Measurements from ENCODE around the gene SCAMP4. TPM values are rescaled to one million over a fixed set of nuclear protein-coding genes. Genes with fewer than 3 reads are reported as not detected.

SCAMP4 gene
- total RNA-seq, 2 experiments from 2014 or later, result 21.3 to 49.9 TPM

DNA sequence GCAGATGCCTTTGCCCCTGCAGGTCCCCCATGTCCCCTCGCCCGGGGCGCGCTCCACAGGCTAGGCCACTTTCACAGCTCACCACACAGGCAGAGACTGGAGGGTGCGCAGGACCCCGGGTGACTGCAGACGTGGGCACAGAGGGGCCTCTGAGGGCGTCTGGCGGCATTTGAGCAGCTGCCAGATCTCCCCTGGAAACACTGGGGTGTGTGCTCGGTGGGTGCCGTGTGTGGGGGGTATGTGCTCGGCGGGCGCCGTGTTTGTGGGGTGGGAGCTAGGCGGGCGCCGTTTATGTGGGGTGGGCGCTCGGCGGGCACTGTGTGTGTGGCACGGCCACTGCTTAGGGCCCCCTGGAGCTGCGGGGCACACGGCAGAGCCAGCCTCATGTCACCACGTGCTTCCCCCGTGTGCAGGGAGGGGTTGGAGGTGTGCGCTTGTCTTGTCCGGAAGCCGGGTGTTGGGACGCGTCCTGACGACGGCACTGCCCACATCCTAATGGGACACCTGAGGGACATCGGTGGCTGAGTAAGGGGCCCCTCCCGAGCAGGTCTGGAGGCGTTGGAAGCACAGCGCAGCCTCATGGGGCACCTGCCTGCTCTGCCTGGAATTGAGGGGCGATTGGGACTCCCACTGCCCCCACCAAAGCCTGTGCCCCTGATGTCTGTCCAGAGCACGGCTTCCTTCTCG, 52.5 kb downstream of the SCAMP4 start:
- Histone ChIP-seq H3K4me1 (ENCODE audit: insufficient read depth, low read length, poor library complexity, severe bottlenecking) (no peaks in the 10 kb centered on the region), H2AFZ (ENCODE audit: low read length) (no peak overlapping the region), H3K79me2 (ENCODE audit: insufficient read depth, low read depth, low read length) (0 out of 2 replicates have a peak, but pooled peaks cover 1% of the 10 kb centered on the region), H4K20me1 (ENCODE audit: insufficient read depth, low read length) (no peaks in the 10 kb centered on the region), H3K27ac (ENCODE audit: low read depth, low read length, poor library complexity, severe bottlenecking) (no peak overlapping the region), H3K4me3 (ENCODE audit: low read depth, low read length, poor library complexity, severe bottlenecking) (no peak overlapping the region), H3K36me3 (ENCODE audit: insufficient read depth, low read length) (peaks cover 17% of the 10 kb centered on the region; the same call in 1 of the 2 replicates), H3K9me2 (ENCODE audit: insufficient read depth, low read length) (no peaks in the 10 kb centered on the region), H3K9me3 (ENCODE audit: low read length) (no peaks in the 10 kb centered on the region), H3K4me2 (ENCODE audit: low read length) (no peak overlapping the region)
- no peak for TF ChIP-seq EZH2phosphoT487 (IDR thresholded peaks at IDR 0.05; ENCODE audit: borderline replicate concordance, low read depth, low read length)
- TF ChIP-seq, protein P1, sequence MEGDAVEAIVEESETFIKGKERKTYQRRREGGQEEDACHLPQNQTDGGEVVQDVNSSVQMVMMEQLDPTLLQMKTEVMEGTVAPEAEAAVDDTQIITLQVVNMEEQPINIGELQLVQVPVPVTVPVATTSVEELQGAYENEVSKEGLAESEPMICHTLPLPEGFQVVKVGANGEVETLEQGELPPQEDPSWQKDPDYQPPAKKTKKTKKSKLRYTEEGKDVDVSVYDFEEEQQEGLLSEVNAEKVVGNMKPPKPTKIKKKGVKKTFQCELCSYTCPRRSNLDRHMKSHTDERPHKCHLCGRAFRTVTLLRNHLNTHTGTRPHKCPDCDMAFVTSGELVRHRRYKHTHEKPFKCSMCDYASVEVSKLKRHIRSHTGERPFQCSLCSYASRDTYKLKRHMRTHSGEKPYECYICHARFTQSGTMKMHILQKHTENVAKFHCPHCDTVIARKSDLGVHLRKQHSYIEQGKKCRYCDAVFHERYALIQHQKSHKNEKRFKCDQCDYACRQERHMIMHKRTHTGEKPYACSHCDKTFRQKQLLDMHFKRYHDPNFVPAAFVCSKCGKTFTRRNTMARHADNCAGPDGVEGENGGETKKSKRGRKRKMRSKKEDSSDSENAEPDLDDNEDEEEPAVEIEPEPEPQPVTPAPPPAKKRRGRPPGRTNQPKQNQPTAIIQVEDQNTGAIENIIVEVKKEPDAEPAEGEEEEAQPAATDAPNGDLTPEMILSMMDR (conservative IDR thresholded peaks at IDR 0.05; ENCODE audit: low read length), result no peak
- DNase-seq (ENCODE audit: low spot score), result no peak
- CTCF ChIA-PET (ENCODE audit: unreplicated experiment), result no interaction called here
- BruUV-seq (replicated peaks), result no TSS peak
- intact Hi-C loops (cut with micrococcal nuclease; ENCODE audit: unreplicated experiment), result no loop called here
- POLR2A ChIA-PET, result no interaction called here

DNA sequence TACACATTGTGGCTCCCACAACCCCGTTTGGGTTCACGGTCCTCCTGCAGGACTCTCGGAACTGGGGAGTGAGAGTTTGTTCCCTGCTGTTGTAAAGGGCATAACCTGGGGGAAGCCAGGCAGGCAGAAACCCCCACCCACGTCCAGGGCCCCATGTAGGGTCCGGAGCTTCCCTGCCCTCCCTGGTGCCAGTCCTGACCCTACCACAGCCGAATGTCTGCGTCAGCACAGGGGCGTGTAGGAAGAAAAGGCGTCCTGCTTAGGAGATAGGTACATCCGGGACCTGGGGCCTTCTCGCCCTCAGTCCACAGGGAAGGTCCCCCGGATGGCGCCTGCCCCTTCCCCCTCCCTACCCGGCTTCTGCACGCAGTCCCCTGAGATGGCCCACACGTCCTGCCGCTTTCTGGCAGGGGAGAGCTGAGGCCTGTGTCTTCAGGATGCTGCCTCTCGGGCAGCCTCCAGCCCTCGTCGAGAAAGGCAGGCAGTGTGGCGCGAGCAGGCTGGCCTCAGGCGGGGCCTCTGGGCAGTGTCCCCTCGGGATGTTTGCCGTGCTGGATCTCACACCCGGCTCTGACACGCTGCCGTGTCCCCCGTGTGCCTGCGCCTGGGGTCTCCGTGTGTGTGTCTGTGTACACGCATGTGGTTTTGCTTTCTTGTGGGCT, 54.9 kb downstream of the SCAMP4 start:
- H3K4me1 ChIP-seq (ENCODE audit: insufficient read depth, low read length, poor library complexity, severe bottlenecking), result no peaks in the 10 kb centered on the region
- H3K27ac ChIP-seq (ENCODE audit: low read depth, low read length, poor library complexity, severe bottlenecking), result no peak overlapping the region
- peaks cover 10% of the 10 kb centered on the region for H3K36me3 ChIP-seq (ENCODE audit: insufficient read depth, low read length)
- H3K79me2 ChIP-seq (ENCODE audit: insufficient read depth, low read depth, low read length), result no peaks in the 10 kb centered on the region
- no peak for TF ChIP-seq EZH2phosphoT487 (IDR thresholded peaks at IDR 0.05; ENCODE audit: borderline replicate concordance, low read depth, low read length)
- TF ChIP-seq, protein P1 (conservative IDR thresholded peaks at IDR 0.05; ENCODE audit: low read length), result no peak
- H2AFZ ChIP-seq (ENCODE audit: low read length), result no peak overlapping the region
- intact Hi-C loops (cut with micrococcal nuclease; ENCODE audit: unreplicated experiment), result no loop called here
- ChIA-PET CTCF (ENCODE audit: unreplicated experiment) (no interaction called here), POLR2A (no interaction called here)
- no peaks in the 10 kb centered on the region for H3K9me2 ChIP-seq (ENCODE audit: insufficient read depth, low read length)
- no peaks in the 10 kb centered on the region for H4K20me1 ChIP-seq (ENCODE audit: insufficient read depth, low read length)
- no peak for DNase-seq (ENCODE audit: low spot score)
- no peak overlapping the region for H3K4me2 ChIP-seq (ENCODE audit: low read length)
- H3K9me3 ChIP-seq (ENCODE audit: low read length), result no peaks in the 10 kb centered on the region
- no peak overlapping the region for H3K4me3 ChIP-seq (ENCODE audit: low read depth, low read length, poor library complexity, severe bottlenecking)
- BruUV-seq (replicated peaks), result no TSS peak

Measured in OCI-LY7 (cell line).